Stimulated activated CD8-positive, alpha-beta memory T cell treated with anti-CD3 and anti-CD28 coated beads, Interleukin-7, amount 100 ng/mL, for 48 hours (primary cell): ENCODE results near the gene BCCIP.

Experiments used
- DNase-seq, 2 donors: peaks; one replicate each; pipeline ENCODE4 v3.0.0-alpha.2; 2020; ENCODE audit warnings: low read depth in 1 of 2; ENCODE audit errors: extremely low read depth in 1 of 2

The BCCIP gene

GRCh38 chr10:125822878-125823662 is at the start of gene BCCIP, which contains the start of gene UROS:
Gene BCCIP (plus strand): TSS chr10:125823546. CDS start chr10:125823558, 12 bp downstream.
Gene UROS (minus strand): TSS chr10:125823258. CDS start chr10:125816499, 6,759 bp downstream.
- DNase-seq, result peak; percentile 66 to 80

GRCh38 chr10:125773687-125774543 is 49.4 kb upstream of the BCCIP start:
- no peak for DNase-seq

DNA sequence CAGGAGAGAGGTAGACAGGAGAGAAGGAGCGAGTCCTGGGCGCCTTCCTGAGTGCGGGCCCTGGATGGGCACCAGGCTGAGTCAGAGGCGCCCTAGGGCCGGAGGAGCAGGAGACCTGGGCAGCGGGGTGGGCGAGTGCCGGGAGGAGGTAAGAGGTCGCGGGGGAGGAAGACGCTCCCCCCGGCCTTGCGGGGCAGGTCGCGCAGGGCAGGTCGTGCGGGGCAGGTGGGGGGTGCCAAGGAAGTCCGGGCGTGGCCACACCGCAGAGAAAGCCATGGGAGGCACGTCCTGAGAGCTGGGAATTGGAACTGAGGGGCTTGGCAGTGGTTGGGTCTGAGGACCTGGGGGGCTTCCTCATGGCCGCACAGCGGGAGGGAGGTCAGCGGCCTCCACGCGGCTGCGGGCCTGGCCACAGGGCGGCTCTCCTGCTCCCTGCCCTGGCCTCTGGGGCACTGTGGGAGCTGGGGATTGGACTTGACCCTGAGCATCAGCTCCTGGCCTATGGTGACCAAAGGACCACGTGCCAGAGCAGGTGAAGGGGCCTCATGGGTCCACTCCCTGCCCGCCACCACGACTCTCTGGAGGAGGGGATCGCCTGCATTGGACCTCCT is 48.7 kb upstream of the BCCIP start:
- no peak for DNase-seq

GRCh38 chr10:125775491-125776106 is 47.7 kb upstream of the BCCIP start, which contains the start of gene MMP21:
Gene MMP21 (minus strand): TSS chr10:125775821. CDS start chr10:125775821, 0 bp downstream.
- DNase-seq, result no peak

- DNase-seq, result no peak
These were observed 45.5 kb upstream of the BCCIP start for GRCh38 chr10:125777806-125778205.

GRCh38 chr10:125778556-125778955 is 44.8 kb upstream of the BCCIP start:
- no peak for DNase-seq

- DNase-seq, result no peak
These were observed 43.7 kb upstream of the BCCIP start for GRCh38 chr10:125779403-125780327.

GRCh38 chr10:125781374-125781773 is 42.0 kb upstream of the BCCIP start:
- no peak for DNase-seq

DNA sequence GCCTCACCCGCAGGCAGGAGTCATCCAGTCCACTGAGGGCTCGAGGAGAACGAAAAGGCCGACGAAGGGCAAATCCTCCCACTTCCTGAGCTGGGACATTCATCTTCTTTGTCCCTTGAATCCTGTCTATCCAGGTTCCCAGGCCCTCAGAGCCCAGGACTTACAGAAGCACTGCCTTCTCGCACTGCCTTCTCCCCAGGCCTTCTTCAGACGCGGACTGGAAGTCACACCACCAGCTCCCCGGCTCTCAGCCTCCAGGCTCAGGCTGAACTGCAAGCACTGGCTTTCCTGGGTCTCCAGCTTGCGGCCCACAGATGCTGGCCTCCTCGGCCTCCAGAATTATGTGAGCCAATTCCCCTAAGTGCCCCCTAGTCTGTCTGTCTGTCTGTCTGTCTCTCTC is 41.3 kb upstream of the BCCIP start:
- no peak for DNase-seq

DNA sequence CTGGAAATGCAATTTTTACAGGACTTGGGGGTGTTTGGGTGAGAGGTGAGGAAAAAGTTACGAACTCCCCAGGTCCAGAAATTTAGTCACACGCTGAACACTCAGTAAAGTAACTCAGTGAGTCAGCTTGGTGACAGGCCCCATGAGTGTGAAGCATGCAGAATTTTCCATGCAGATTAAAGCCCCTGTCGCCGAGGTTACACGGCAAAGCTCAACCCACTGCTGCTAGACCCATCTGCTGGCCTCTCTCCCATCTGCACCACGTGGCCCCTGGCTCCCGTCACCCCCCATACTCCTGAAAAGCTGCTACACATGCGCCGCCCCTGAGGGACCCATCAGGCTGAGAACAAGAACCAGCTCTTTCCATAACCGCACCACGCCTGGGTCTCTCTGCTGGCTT is 40.7 kb upstream of the BCCIP start:
- DNase-seq, result no peak

DNA sequence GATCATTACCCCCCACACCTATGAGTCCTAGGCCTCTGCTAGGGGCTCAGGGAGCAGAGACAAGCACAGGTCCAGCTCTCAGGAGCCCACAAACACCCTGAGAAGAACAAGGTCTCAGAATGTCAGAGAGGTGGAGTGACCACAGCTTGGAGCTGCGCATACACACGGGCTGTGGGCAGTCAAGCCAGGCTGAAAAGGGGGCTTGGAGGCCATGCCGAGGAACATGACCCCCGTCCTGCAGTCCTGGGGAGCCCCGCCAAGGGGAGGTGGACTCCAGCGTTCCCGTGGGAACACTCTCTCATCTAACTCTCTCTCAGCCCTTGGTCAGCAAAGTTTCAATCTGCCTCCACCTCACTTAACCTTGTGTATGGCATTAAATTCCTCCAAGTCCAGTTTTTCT is 39.9 kb upstream of the BCCIP start:
- DNase-seq, result no peak

GRCh38 chr10:125783957-125784356 is 39.4 kb upstream of the BCCIP start:
- no peak for DNase-seq

DNA sequence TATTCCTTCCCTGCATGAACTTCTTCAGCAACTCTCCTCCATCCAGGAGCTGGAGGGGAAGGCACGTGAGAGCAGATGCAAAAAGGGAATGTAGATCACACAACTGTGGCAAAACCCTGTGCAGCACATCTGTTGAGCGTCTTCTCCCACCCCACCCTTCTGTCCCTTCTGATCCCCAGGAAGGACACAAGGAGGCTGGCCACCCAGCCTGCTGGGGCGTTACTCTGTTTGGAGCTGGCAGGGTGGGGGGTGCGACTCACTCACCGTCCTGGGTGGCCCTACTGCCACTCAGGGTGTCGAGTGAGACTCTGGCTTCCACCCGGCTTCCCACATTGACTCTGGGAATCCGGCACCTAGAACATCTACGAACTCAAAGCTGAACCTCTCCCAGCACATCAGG is 37.6 kb upstream of the BCCIP start:
- no peak for DNase-seq

DNA sequence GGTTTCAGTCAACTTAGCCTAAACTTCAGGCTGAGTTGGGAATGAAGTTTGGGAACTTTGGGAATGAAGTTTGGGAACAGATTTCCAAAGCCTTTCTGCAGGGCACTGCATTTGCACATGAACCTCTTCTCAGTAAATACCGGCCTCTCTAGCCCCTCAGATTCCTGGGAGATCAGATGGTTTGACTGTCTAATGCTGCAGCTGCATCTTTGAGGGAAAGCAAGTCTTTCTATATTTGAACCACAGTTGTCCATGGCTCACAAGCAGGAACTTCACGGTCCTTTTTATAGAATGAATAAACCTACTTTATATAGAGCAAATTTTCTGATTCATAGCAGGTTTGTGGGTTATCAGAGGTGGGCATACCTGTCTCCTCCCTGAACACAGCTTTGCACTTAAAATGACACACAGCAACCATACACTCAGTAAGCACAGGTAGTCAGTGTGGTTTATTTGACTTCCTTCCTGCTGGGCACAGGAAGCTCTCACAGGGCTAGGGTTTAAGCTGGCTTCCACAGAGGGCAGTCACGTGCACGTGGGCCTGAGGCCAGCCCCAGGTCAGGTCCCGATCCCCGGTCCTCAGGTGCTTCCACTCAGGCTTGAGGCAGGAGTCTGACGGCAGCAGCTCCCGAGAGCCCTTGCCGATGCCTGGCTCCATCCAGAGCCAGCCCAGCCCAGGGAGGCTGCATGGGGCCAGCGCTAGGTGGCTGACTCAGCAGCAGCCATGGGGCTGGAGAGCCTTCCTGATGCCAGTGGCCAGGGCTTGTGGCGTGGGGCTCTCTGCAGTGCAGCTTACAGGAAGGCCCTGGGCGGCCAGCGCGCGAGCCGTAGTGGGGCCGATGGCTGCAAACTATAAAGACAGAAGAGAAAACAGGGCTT is 35.0 kb upstream of the BCCIP start:
- no peak for DNase-seq

- no peak for DNase-seq
These were observed 30.7 kb upstream of the BCCIP start for GRCh38 chr10:125792342-125793300.

- DNase-seq, result no peak
These were observed 28.2 kb upstream of the BCCIP start for GRCh38 chr10:125795128-125795527.

DNA sequence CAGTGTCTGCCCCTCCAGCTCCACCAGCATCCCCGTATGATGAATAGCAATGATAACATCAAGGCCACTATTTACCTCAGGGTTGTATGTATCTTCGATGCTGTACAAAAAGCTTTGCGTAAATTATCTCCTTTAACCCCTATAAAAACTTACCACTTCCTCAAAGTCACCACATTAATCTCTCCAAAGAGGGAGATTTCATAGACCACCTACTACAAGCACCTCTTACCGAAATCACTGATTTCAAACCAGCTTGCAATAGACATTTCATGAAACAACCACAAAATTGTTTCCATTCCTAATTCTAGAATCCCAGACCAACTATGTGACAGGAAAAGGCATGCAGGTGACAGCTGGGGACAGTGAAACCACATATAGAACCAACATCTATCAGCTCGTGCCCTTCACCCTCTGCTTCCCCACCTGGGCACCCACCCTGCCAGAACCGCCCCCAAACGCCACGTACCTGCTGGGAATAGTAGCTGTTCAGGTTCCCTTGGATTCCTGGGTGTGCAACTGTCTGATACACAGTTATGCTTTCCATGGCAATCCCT is 27.6 kb upstream of the BCCIP start:
- DNase-seq, result no peak
